Stimulated activated CD4-positive, alpha-beta T cell treated with anti-CD3 and anti-CD28 coated beads, Interleukin-1b, Interleukin-23, amount 100 ng/mL, for 1 hour (primary cell): ENCODE results near the gene PROSER2.
"Not testable (repeated sequence)": the region's sequence is repeated elsewhere in the genome, so short reads cannot be mapped to it uniquely, and the experiment has no call there.

Source experiments
- DNase-seq, 2 donors: peaks; one replicate each; pipeline ENCODE4 v3.0.0-alpha.2; 2020; ENCODE audit warnings: low read depth in 2 of 2

The PROSER2 gene

DNA sequence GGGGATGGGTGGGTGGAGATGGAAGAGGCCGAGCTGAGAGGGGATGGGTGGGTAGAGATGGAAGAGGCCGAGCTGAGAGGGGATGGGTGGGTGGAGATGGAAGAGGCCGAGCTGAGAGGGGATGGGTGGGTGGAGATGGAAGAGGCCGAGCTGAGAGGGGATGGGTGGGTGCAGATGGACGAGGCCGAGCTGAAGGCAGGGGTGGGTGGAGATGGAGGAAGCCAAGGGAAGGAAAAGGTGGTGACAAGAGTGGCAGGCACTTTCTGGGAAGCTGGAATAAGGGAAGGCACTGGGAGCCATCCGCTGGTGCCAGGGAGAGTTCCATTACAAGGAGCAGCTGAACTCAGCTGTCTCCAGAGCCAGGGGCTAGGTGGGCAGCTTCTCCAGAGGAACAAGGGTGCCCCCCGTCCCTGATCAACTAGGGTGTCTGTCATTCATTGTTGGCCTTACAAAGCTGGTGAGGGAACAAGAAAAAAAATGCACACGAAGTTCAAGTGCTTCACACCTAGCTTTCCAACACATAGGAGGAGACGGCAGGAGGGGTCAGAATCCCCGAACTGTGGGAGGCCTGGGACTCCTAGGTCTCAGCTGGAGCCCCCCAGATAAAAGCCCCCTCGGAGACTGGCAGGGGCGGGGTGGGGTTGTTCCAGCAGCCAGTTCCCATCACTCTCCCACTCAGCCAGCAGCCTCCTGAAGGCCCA lies 62.4 kb downstream of the PROSER2 start:
- no peak for DNase-seq

DNA sequence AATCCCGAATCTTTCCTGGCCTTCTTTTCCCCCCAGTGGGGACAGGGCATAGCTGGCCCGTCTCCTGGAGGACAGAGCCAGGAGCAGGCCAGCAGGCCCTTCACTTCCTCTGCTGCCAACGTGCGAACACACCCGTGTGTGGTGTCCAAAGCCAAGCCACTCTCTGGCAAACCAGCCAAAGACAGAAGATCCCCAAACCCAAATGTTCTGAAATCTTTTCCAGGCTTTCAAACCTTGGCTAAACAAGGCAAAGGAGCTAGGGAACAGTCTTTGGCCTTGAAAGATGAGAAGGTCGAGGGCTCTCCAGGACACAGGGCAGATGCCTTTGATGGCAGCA lies 63.0 kb downstream of the PROSER2 start:
- DNase-seq = no peak

DNA sequence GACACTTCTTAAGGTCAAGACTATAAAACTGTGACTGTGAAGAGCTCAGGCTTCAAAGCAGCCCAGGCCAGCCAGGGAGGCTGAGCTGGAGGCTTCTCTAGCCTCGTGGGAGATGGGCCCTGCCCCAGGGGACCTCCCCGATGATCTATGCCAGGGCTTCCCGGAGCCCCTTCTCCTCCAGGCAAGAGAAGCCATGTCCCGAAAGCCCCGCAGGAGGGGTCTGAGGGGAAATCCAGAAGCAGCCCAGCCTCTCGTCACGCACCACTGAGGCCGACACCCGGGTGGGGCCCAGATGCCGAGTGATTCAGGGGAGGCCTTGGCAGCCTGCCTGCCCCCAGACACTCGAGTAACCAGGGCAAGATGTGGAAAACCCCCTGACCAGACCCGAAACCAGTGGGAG lies 63.7 kb downstream of the PROSER2 start:
- DNase-seq = no peak

DNA sequence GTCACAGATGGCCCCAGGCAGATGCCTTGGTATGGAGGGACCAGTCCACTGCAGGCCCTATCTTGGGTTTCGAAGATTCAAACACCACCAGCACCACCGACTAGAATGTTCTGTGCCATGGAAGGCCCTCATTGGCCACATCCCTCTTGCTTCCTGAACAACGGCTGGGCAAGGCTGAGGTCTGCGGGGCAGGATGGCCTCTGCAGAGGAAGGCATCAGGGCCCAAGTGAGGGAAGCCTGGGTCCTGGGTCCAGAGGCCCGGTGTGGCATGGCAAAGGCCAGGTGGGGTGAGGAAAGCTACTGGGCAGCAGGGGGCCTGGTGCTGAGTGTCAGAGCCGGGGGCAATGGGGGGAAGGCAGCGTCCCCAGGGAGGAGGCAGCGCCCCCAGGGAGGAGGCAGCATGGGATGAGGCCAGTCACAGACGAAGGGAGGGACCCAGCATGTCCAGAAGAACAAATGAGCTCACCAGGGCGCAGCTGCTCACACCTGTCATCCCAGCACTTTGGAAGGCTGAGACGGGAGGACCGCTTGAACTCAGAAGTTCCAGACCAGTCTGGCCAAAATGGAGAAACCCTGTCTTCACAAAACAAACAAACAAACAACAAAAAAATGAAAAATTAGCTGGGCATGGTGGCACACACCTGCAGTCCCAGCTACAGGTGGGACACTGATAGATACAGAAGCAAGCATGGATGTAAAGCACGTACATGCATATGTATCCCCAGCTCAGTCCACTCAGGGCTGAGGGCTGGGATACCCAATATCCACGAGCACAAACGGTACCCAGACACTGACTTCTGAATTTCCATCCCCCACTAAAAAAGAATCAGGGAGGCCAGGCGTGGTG lies 64.4 kb downstream of the PROSER2 start:
- DNase-seq = no peak

DNA sequence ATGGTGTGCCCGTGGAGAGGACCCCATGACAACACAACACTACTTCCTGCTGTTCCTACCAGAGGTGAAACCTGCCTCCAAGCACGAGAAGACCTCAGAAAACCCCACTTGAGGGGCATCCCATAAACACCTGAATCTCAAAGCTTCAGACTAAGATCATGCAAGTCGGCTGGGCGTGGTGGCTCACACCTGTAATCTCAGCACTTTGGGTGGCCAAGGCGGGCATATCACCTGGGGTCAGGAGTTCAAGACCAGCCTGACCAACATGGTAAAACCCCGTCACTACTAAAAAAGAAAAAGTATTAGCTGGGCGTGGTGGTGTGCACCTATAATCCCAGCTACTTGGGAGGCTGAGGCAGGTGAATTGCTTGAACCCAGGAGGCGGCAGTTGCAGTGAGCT lies 66.1 kb downstream of the PROSER2 start:
- not testable (repeated sequence) for DNase-seq

DNA sequence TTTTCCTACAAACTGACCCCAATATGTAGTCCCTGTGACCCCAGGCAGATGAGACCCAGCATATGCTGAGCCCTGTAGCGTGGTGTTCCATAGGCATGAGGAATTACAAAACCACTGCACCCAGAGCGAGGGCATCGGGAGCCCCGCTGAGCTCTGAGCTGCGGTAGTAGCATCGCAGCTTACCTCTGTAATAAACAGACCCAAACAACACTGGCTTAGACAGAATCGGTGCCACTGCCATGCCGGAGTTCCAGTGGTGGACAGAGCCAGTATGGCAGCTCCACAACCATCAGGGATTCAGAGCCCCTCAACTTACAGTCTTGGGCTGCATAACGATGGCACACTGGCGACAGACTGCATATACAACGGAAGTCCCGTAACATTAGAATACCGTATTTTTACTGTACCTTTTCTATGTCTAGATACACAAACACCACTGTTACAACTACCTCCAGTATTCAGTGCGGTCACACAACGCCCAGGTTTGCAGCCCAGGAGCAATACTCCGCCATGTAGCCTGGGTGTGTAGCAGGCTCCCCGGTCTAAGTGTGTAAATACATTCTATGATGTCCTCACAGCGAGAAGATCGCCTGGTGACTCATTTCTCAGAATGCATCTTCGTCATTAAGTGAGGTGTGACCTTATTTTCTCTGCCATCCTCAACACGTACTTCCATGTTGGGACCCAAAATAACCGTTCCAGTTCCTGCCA lies 68.8 kb downstream of the PROSER2 start:
- DNase-seq = no peak

DNA sequence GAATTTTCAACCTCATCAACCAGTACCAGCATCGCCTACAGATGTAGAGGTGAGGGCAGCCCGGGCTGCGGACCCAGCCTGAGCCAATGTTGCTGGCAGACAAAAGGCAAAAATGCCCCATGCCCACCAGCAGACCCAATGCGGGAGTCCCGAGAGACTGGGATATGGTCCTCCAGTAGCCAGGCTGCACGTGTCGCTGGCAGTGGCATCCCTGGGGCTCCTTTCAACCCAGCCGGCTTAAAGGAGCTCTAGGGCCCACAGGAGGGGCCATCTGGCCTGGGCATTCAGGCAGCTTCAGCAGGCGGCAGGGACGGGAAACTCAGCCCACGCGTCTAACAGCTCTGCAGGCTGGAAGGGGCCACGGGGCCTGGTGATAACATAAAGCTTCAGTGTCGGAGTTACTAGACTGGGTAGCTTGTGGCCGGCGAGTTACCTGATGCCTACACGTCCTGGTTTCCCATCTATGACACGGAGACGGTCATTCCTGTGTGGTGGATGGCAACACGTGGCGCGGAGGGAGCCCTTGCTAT lies 70.7 kb downstream of the PROSER2 start:
- DNase-seq = no peak

DNA sequence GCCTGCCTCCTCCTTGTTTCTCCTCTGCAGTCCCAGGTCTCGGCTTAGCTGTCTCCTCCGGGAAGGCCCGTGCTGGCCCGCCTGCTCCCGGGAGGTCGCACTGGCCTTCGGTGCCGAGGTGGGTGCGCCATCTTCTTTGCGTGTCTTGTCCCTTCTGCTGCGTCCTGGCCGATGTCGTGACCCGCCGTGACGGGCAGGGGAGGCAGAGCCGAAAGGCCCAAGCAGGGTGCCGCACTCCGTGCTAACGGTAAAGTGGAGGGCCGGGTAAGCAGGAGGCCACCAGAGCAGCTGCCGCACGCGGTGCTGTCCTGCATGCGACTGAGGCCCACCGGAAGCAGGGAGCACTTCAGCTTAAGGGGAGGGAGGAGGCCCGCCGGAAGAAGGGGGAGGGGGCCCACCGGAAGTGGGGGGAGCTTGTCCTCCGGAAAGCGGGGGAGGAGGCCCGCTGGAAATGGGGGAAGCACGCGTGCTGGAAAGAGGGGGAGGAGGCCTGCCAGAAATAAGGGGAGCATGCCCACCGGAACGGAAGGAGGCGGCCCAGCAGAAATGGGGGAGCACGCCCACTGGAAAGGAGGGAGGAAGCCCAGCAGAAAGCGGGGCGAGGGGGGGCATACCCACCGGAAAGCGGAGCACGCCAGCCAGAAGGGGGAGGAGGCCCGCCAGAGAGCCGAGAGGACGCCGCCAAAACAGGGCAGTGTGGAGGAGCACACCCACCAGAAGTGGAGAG lies 71.4 kb downstream of the PROSER2 start:
- no peak for DNase-seq

DNA sequence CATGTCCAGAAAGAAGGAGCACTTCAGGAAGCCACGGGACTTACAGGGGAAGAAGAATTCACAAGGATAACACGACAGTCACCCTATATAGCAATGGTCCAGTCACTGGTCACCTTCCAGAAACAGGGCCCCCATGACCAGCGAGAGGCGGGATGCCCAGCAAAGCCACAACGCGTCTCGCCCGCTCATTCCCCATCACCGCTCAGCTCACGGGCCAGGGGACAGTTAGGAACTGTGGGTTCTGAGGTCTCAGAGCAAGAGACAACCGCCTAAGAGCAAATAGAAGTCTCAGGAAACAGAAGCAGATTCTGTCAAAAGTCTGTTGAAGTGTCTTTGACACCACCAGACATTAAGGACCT lies 71.9 kb downstream of the PROSER2 start:
- DNase-seq = no peak

DNA sequence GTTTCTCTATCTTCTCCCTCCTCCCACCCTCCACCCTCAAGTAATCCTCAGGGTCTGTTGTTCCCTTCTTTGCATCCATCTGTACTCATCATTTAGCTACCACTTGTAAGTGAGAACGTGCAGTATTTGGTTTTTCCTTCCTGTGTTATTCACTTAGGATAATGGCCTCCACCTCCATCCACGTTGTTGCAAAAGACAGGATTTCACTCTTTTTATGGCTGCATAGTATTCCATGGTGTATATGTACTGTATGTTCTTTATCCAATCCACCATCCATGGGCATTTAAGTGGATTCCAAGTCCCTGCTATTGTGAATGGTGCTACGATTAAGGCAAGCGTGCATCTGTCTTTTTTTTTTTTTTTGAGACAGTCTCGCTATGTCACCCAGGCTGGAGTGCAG lies 72.4 kb downstream of the PROSER2 start:
- no peak for DNase-seq

DNA sequence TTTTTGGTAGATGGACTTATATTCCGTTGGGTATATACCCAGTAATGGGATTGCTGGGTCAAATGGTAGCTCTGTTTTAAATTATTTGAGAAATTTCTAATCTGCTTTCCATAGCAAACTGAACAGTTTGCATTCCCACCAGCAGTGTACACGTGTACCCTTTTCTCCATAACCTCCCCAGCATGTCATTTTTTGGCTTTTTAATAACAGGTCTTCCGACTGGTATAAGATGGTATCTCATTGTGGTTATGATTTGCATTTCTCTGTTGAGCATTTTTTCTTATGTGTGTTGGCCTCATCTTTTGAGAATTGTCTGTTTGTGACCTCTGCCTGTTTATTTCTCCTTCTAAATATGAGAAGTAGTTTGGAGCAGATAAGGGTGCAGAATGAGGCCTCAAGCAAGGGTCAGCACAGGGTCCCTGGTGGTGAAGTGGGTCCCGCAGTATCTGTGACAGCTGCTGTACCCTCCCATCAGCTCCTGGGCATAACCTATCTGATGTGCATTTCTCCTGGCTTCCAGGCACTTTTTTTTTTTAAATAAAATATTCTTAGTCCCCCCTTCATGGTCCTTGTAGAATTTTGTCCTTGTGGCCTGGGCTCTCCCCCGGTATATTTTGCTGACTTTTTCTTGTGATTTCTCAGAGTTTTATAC lies 73.5 kb downstream of the PROSER2 start:
- DNase-seq = no peak

DNA sequence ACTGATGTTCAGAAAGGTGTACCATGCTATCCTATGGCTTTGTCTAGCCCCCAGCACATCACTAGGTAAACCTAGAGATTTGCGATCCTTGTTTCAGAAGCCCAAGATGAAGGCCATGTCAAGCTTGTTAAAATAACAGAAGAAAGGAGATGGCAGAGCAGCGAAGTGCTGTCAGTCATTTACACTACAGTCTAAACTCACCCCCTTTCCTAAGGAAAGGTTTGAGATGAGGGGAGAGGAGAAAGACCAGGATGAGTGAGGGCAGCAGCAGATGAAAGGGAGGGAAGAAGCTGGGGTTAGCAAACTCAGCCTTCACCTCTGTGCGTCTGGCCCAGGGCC lies 74.8 kb downstream of the PROSER2 start:
- no peak for DNase-seq

DNA sequence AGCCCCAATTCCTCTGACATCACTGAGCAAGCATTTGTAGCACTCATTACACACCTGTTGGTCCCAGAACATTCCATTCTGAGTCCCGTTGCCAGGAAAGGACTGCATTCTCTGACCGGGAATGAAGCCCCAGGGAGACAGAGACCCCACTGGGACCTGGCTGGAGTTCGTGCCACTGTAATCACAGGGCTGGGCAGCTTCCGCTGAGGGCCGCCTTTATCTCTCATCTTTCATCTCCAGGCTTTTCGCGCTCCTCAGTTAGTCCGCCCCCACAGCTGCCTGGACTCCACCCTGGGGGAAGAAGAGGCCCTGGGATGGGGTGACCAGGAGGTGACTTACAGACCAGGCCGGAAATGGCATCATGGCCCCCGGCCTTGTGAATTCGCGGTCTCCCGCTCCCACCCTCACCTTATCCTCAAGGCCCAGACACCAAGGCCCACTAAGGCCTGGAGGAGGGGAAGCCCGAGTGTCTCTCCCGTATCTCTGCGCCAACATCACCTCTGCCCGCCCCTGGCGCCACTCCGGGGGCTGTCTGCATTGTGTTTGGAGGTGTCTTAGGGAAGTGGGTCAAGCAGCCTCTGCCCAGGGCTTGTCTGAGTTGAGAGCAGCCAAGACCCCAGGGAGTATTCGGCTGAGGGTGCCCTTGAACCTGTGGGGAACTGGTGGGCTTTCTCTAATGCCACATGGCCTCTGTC lies 75.4 kb downstream of the PROSER2 start:
- no peak for DNase-seq

DNA sequence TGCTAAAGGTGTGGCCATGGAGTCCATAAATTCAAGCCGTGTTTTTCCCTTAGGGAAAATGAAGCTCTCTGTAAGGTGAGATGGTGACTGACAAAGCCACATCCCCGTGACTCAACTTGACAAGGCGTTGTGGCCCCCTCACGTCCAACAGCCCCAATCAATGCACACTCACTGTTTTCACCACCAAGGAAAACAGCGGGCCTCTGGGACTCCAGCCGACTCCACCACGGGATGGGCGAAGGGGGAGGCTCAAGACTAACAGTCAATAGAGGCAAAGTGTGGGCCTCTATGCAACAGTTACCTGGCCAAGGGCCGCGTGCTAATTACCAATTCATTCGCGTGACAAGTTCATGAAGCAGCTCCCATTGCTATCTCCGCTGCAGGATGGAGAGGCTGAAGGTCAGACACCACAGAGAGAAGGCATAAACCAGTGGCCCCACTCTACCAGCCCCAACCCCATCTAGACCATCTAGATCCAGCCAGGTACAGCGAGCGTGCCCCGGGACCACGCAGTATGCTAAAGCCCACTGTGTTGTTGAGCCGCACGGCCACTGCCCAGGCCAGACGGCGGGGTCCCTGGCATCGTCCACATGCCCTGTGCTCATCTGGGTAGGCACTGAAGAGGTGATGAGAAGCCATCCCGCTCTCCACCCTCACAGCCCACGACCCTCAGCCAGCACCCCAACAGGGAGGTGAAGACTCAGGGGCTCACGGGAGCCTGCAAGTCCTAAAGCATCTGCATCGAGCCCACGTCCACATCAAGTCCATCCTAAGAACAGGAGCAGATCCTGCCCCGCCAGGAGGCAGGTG lies 76.1 kb downstream of the PROSER2 start:
- DNase-seq = no peak

DNA sequence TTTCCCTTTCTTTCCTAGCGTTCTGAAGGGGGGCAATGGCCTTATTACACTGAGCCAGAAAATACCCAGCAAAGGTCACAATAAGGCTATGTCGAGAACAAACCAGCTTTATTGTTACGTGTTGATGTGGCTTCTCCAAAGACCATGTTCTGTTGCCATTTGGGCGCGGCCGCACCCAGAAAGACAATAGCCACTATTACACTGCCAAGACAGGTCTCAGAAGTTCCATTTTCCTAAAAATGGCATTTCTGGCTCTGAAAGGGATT lies 77.8 kb downstream of the PROSER2 start:
- DNase-seq = no peak

DNA sequence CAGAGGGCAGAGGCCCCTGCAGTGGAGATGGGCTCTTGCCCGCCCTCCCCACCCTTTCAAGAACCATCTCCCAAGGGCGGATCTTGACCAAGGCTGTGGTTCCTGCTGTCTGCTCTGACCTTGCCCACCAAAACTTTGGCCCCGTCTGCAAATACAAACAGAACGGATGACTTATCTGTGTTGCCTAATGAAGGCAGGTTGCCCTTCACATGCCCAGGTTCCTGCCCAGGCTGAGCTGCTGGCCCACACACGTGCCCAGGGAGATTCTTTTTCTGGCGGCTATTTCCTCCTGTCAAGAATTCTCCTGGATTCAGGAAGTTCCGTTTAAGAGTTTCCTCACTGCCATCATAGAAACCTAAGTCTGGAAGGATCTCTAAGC lies 78.3 kb downstream of the PROSER2 start:
- no peak for DNase-seq

DNA sequence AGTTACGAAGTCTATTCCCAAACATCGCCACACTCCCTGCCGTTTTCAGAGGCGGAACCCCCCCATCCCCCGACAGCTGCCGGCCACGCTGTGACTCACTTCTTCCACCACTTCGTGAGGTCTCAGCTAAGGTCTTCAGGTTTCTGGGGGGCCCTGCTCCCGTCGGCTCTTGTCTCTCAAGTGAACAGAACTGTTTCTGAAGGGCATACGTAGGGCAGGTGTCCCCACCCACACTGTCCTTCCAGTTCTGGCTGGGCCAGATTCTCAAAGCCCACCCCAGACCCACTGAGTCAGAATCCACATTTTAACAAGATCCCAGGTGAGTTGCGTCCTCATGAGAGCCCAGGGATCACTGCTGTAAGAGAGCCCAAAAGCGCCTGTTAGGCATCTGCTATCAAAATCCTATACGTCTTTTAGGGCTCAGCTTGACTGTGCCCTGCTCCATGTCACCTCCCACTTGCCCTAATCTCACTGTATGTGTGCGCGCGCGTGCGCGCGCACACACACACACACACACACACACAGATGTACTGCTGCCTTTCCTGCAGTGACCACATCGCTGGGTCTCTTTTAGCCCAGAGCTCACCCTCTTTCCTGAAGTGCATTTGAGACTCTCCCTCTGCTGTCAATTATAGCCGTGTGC lies 78.8 kb downstream of the PROSER2 start:
- DNase-seq = no peak

DNA sequence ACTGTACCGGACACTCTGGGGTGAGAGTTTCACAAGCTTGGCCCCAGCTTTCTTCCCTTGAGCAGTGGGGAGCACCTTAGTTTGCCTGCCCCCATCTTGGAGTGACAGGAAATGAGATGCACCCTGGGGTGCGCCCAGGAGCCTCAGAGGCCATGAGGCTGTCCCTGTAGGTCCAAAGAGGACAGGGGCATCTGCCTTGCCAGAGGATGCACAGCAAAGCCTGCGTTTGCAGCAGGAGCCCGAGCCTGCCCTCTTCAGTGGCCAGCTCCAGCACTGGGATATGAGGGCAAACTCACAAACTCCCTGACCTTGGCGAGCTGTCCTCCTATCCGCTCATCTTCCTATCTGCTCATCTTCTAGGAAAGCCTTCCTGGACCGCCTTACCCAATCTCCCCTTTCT lies 79.5 kb downstream of the PROSER2 start:
- DNase-seq = no peak

DNA sequence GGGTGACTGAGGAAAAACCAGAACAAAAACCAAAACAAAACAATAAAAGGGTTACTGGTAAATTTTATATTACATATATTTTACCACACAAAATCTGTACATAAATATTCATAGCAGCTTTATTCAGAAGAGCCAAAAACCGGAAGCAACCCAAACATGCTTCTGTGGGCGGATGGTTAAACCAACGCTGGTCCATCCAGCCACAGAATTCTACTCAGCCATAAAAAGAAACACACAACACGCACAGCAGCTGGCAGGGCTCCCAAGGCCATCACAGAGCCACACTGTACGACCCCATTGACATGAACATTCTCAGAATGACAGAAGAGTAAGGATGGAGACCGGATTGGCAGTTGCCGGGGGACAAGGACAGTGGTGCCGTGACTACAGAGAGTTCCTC lies 83.6 kb downstream of the PROSER2 start:
- no peak for DNase-seq

DNA sequence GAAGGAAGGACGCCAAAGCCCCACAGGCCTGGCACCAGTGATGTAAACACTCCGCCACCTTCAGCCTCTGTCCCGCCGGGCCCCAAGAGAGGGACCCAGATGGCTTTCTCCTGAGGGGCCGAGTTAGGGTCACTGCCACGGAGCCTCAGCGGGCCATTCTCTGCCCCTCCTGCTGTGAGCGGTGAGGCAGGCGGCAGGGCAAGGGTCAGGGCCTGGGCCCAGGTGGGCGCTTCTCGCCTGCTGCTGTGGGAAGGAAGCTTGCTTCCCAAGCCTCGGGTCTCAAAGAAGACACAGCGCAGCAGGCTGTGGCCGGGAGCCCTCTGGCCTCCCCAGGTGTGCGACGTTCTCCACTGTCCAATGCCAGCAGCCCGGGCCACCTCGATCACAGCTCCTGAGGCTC lies 84.8 kb downstream of the PROSER2 start:
- no peak for DNase-seq
